Neural cell (in vitro differentiated cells): ENCODE measurements around the gene PTX4.

Source experiments
- CTCF ChIP-seq: fragments of 450-650 bp; IDR thresholded peaks from 2 replicates; pipeline ENCODE4 v1.5.1; 2014; ENCODE audit warnings: antibody characterized with exemption, mild to moderate bottlenecking, moderate library complexity; ENCODE audit not compliant: poor library complexity, severe bottlenecking
- EZH2 ChIP-seq: fragments of 200-600, 300-800 bp; shearing (Covaris generic), sonication (generic); IDR thresholded peaks from 2 replicates; pipeline ENCODE4 v1.6.1; 2014; ENCODE audit warnings: antibody characterized with exemption, low read length, borderline replicate concordance, mild to moderate bottlenecking; ENCODE audit not compliant: insufficient read depth, poor library complexity, severe bottlenecking
- REST ChIP-seq: IDR thresholded peaks from 2 replicates; pipeline ENCODE4 v1.6.1; 2012; ENCODE audit warnings: borderline replicate concordance
- SMC3 ChIP-seq: fragments of 450-650 bp; conservative IDR thresholded peaks from 2 replicates; pipeline ENCODE4 v1.6.1; 2014; ENCODE audit warnings: antibody characterized with exemption, mild to moderate bottlenecking, moderate library complexity; ENCODE audit not compliant: poor library complexity

GRCh38 chr16:1523581-1524245 lies 35.0 kb upstream of the PTX4 start:
- TF ChIP-seq REST (no peak), CTCF (no peak), EZH2 (no peak), SMC3 (no peak)
